Nephron progenitor cell (in vitro differentiated cells): ENCODE measurements around the gene ERBB4.

ENCODE experiments used
- DNase-seq: peaks from one replicate; pipeline ENCODE4 v3.0.0; 2021
- H3K27ac Mint-ChIP-seq: 2 replicates; pipeline ENCODE4 v1.8.0; 2021; ENCODE audit warnings: mild to moderate bottlenecking, moderate library complexity, mixed read lengths
- H3K27me3 Mint-ChIP-seq: 2 replicates; pipeline ENCODE4 v1.8.0; 2021; ENCODE audit warnings: mild to moderate bottlenecking, low read depth, mixed read lengths; ENCODE audit not compliant: poor library complexity
- H3K36me3 Mint-ChIP-seq: 2 replicates; pipeline ENCODE4 v1.8.0; 2021; ENCODE audit warnings: low read depth, mixed read lengths
- H3K4me1 Mint-ChIP-seq: 2 replicates; pipeline ENCODE4 v1.8.0; 2021; ENCODE audit warnings: mixed read lengths
- H3K4me3 Mint-ChIP-seq: 2 replicates; pipeline ENCODE4 v1.8.0; 2021; ENCODE audit warnings: mild to moderate bottlenecking, moderate library complexity, mixed read lengths
- H3K9me3 Mint-ChIP-seq: 2 replicates; pipeline ENCODE4 v1.8.0; 2021; ENCODE audit warnings: mild to moderate bottlenecking, moderate library complexity, mixed read lengths
- TF ChIP-seq, protein P1 (sequence below): fragments of 200-600 bp; sonication (generic); IDR thresholded peaks from 2 replicates; pipeline ENCODE4 v1.5.0; 2021; ENCODE audit warnings: antibody characterized with exemption

ERBB4 gene

GRCh38 chr2:211328126-211328525 lies 1210.5 kb downstream of the ERBB4 start:
- no peaks in the 10 kb centered on the region for H3K9me3 Mint-ChIP-seq
- no peaks in the 10 kb centered on the region for H3K4me1 Mint-ChIP-seq
- TF ChIP-seq, protein P1, sequence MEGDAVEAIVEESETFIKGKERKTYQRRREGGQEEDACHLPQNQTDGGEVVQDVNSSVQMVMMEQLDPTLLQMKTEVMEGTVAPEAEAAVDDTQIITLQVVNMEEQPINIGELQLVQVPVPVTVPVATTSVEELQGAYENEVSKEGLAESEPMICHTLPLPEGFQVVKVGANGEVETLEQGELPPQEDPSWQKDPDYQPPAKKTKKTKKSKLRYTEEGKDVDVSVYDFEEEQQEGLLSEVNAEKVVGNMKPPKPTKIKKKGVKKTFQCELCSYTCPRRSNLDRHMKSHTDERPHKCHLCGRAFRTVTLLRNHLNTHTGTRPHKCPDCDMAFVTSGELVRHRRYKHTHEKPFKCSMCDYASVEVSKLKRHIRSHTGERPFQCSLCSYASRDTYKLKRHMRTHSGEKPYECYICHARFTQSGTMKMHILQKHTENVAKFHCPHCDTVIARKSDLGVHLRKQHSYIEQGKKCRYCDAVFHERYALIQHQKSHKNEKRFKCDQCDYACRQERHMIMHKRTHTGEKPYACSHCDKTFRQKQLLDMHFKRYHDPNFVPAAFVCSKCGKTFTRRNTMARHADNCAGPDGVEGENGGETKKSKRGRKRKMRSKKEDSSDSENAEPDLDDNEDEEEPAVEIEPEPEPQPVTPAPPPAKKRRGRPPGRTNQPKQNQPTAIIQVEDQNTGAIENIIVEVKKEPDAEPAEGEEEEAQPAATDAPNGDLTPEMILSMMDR: no peak
- no peak for DNase-seq
- no peak overlapping the region for H3K27ac Mint-ChIP-seq
- no peaks in the 10 kb centered on the region for H3K36me3 Mint-ChIP-seq
- no peak overlapping the region for H3K4me3 Mint-ChIP-seq
- H3K27me3 Mint-ChIP-seq: peaks cover 4% of the 10 kb centered on the region
